Naive thymus-derived CD4-positive, alpha-beta T cell (primary cell): Measurements from ENCODE around the gene SIMC1. TPM values are rescaled to one million over a fixed set of nuclear protein-coding genes. Genes with fewer than 3 reads are reported as not detected.
"Not testable (repeated sequence)": the region's sequence is repeated elsewhere in the genome, so short reads cannot be mapped to it uniquely, and the experiment has no call there.

Source experiments
- ATAC-seq: fragments of 150-1000 bp; cut with Tn5 transposase; 2 replicates; pipeline ENCODE4 v1.10.0; 2021; ENCODE audit warnings: mild to moderate bottlenecking, moderate library complexity
- CTCF ChIA-PET: fragments of 350-600 bp; sonication (Branson Sonifier 250); formaldehyde crosslinking; loops from one replicate; lab custom pipeline; 2021; ENCODE audit warnings: antibody characterized with exemption; lab: Charles Lee
- POLR2A ChIA-PET: fragments of 350-600 bp; sonication (Branson Sonifier 250); formaldehyde crosslinking; loops from one replicate; lab custom pipeline; 2021; ENCODE audit warnings: antibody characterized with exemption, inconsistent platforms; lab: Charles Lee
- DNase-seq, 9 donors: peaks; one replicate each; pipeline versions ENCODE4 v3.0.0 to v3.0.0-alpha.2; 2020 to 2022; ENCODE audit warnings: mixed read lengths in 1 of 9
- H3K27ac ChIP-seq: one replicate; pipeline ENCODE4 v1.7.0; 2013; ENCODE audit warnings: mild to moderate bottlenecking, low read depth, low read length, moderate library complexity
- H3K27me3 ChIP-seq, 2 donors: one replicate each; pipeline ENCODE4 v1.7.0; 2013; ENCODE audit warnings: low read length in 2 of 2, mild to moderate bottlenecking in 2 of 2, moderate library complexity in 2 of 2; ENCODE audit not compliant: control insufficient read depth in 2 of 2, insufficient read depth in 2 of 2
- H3K36me3 ChIP-seq, 3 experiments: 1 replicate in 2 of 3; 2 replicates in 1 of 3; pipeline ENCODE4 v1.7.0; 2013; ENCODE audit warnings: low read length in 3 of 3, mild to moderate bottlenecking in 3 of 3, moderate library complexity in 1 of 3; ENCODE audit not compliant: insufficient read depth in 3 of 3, control insufficient read depth in 2 of 3
- H3K4me1 ChIP-seq, 2 donors: one replicate each; pipeline ENCODE4 v1.7.0; 2013; ENCODE audit warnings: low read length in 2 of 2, mild to moderate bottlenecking in 2 of 2, moderate library complexity in 1 of 2; ENCODE audit not compliant: control insufficient read depth in 2 of 2, insufficient read depth in 2 of 2
- H3K4me3 ChIP-seq: 2 replicates; pipeline ENCODE4 v1.7.0; 2013; ENCODE audit warnings: mild to moderate bottlenecking, low read length
- H3K9me3 ChIP-seq, 3 experiments: 1 replicate in 2 of 3; 2 replicates in 1 of 3; pipeline ENCODE4 v1.7.0; 2013; ENCODE audit warnings: low read length in 3 of 3; ENCODE audit not compliant: control insufficient read depth in 2 of 3
- H3K27ac Mint-ChIP-seq, 9 donors: one replicate each; pipeline ENCODE4 v1.8.0; 2020 to 2022; ENCODE audit warnings: mixed read lengths in 9 of 9, mild to moderate bottlenecking in 8 of 9, moderate library complexity in 5 of 9, inconsistent platforms in 2 of 9
- H3K27me3 Mint-ChIP-seq, 5 donors: one replicate each; pipeline ENCODE4 v1.8.0; 2021 to 2022; ENCODE audit warnings: mixed read lengths in 5 of 5, mild to moderate bottlenecking in 1 of 5
- H3K36me3 Mint-ChIP-seq, 5 donors: one replicate each; pipeline ENCODE4 v1.8.0; 2020 to 2022; ENCODE audit warnings: mixed read lengths in 5 of 5, mild to moderate bottlenecking in 3 of 5, inconsistent platforms in 1 of 5
- H3K4me1 Mint-ChIP-seq, 7 donors: one replicate each; pipeline ENCODE4 v1.8.0; 2020 to 2022; ENCODE audit warnings: mixed read lengths in 7 of 7, mild to moderate bottlenecking in 3 of 7, inconsistent platforms in 1 of 7
- H3K4me3 Mint-ChIP-seq, 10 donors: one replicate each; pipeline ENCODE4 v1.8.0; 2020 to 2022; ENCODE audit warnings: mild to moderate bottlenecking in 10 of 10, mixed read lengths in 10 of 10, moderate library complexity in 6 of 10, inconsistent platforms in 2 of 10
- H3K9me3 Mint-ChIP-seq, 11 donors: one replicate each; pipeline ENCODE4 v1.8.0; 2020 to 2022; ENCODE audit warnings: mixed read lengths in 11 of 11, mild to moderate bottlenecking in 4 of 11, inconsistent platforms in 1 of 11, moderate library complexity in 1 of 11
- intact Hi-C, 2 donors: fragments of 100-400 bp; cut with micrococcal nuclease; formaldehyde crosslinking; loops; one replicate each; pipeline ENCODE4 v1.15.1; 2023
- polyA plus RNA-seq, 2 donors: library from polyadenylated mRNA; unstranded; fragments of 300-500 nt; fragmentation: Illumina TruSeq; gene quantifications; one replicate each; pipeline ENCODE4 v1.2.3, GENCODE V29; 2021
- total RNA-seq, 6 experiments: library from RNA in 5 of 6; stranded (reverse) in 5 of 6; gene quantifications; 1 replicate in 5 of 6; 2 replicates in 1 of 6; pipeline ENCODE4 v1.2.3 and lab custom pipeline; 2021 to 2026

SIMC1 gene
- total and polyA plus RNA-seq, 7 experiments from 2014 or later = 7.9 to 32.1 (median 22.5) TPM

DNA sequence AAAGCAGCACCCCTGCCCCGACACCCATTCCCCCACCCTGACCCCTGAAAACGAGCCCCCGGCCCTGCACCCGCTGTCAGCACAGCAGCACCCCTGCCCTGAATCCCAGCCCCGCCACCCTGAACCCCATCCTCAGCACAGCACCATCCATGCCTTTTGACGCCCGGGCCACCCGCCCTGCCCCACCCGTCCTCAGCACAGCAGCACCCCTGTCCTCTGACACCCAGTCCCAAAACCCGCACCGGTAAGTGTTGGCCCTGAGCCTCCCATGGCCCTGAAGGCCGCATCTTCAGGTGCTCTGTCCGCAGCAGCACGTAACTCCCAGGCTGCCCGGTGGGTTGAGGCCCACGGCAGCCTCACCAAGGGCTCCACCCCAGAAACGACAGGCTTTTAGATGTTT lies 44.6 kb upstream of the SIMC1 start:
- DNase-seq, H3K36me3 ChIP-seq, H3K36me3 Mint-ChIP-seq, POLR2A ChIA-PET, CTCF ChIA-PET, H3K4me1 ChIP-seq, H3K27ac ChIP-seq, H3K27ac Mint-ChIP-seq, H3K9me3 ChIP-seq, H3K4me3 ChIP-seq, H3K27me3 ChIP-seq, intact Hi-C loops, H3K9me3 Mint-ChIP-seq, ATAC-seq: not testable (repeated sequence)
- Mint-ChIP-seq H3K4me1 (peaks cover 0 to 11% (median 5%) of the 10 kb centered on the region in 7 donors), H3K27me3 (peaks cover 0 to 21% (median 0%) of the 10 kb centered on the region in 5 donors), H3K4me3 (peak overlapping the region in 4 of 10 donors; percentile 29 to 83 (median 66))

DNA sequence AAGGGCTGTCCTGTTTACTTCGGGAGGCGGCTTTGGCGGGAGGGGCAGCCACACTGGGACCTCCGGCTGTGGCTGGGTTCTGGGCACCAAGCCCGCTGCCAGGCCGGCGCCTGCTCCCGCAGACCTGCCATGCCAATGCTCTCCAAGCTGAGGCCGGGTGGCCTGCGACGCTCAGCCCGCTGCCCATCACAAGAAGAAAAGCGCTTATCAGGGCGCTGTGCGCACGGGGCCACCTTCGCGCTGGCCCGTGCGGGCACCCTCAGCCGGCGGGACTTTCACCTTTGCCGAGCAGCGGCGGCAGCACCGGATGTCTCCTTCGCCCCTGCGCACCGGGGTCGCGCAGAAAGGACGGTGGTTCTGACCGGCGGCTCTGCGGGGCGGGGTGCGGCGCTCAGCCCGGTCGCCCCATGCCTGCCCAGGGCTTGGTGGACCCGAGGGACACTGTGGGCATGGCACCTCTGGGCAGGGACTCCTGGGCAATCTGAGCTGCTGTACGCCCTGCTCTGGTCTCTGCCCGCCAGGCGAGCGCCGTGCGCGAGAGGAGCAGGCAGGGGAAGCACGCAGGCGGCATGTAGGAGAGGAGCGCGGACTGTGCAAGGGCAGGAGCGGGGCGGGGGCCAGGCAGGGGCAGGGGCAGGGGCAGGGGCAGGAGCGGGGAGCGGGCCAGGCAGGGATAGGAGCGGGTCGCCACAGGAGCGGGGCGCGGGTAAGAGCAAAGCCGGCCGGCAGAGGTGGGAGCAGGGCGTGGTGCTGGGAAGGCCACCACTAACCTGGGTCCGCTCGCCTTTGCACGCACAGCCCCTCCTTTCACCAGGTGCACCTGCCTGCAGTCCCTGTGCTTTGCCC lies 43.8 kb upstream of the SIMC1 start:
- H3K9me3 ChIP-seq, intact Hi-C loops, H3K36me3 Mint-ChIP-seq, H3K4me1 ChIP-seq, DNase-seq, H3K9me3 Mint-ChIP-seq, H3K36me3 ChIP-seq, H3K27ac ChIP-seq, POLR2A ChIA-PET, H3K27me3 ChIP-seq, CTCF ChIA-PET, H3K4me3 ChIP-seq, H3K27ac Mint-ChIP-seq: not testable (repeated sequence)
- peaks cover 0 to 14% (median 5%) of the 10 kb centered on the region in 7 donors for H3K4me1 Mint-ChIP-seq
- H3K27me3 Mint-ChIP-seq = peaks cover 0 to 29% (median 0%) of the 10 kb centered on the region in 5 donors
- H3K4me3 Mint-ChIP-seq = peak overlapping the region in 6 of 10 donors; percentile 21 to 83 (median 57)
- peak; percentile 24 for ATAC-seq

DNA sequence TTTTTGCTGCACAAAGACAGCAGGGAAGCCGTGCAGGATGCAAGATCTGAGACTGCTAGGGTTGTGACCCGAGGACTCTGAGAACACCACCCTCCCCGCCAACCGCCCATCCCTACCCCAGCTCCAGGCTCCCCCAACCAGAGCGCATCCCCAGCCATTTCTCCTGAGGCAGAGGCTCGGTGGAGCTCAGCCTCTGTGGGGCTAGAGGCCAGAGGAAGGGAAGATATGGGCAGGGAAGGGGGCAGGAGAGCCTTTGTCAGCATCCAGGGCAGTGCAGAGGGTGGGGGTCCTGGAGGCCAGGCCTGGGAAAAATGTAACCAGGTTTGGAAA lies 43.2 kb upstream of the SIMC1 start:
- H3K4me3 Mint-ChIP-seq = peak overlapping the region in 6 of 10 donors; percentile 19 to 83 (median 32)
- H3K27me3 Mint-ChIP-seq = peaks cover 0 to 35% (median 5%) of the 10 kb centered on the region in 5 donors
- ATAC-seq, H3K4me3 ChIP-seq, intact Hi-C loops, DNase-seq, H3K27me3 ChIP-seq, H3K9me3 ChIP-seq, H3K27ac ChIP-seq, H3K4me1 ChIP-seq, H3K36me3 ChIP-seq, H3K9me3 Mint-ChIP-seq, H3K27ac Mint-ChIP-seq, CTCF ChIA-PET, H3K36me3 Mint-ChIP-seq, POLR2A ChIA-PET: not testable (repeated sequence)
- peaks cover 0 to 17% (median 5%) of the 10 kb centered on the region in 7 donors for H3K4me1 Mint-ChIP-seq

DNA sequence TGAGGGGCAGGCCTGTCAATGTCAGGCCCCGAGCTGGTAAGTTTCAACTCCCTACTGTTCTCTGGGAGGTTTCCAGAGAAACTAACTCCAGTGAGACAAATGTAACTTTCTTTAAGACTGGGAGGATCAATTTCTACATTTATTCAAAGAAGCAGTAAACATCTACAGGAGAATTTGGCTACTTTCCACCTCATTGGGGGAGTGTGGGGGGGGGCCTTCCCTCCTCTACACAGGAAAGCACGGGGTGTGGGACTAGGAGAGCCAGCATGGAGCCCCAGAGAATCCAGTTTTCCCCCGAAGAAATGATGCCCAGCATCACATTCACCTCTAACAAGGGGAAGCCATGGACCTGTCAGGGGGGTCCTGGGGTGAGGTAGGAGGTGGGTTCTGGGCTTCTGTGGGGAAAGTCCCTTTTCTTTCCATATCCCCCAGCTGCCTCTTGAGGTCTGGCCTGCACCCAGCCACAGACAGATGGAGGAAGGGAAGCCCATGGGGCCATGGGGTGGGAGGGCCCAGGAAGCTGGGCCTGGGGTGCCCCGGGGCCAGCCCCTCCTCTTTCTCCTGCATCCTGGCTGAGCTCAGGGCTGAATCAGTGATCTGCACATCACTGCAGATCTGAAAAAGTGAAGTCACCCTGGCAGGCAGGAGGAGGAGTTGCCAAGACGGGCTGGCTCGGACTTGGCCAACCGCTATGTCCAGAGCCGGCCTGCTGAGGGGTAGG lies 42.6 kb upstream of the SIMC1 start:
- H3K27ac ChIP-seq, H3K27ac Mint-ChIP-seq, DNase-seq, POLR2A ChIA-PET, H3K4me3 ChIP-seq, H3K9me3 ChIP-seq, H3K4me1 ChIP-seq, CTCF ChIA-PET, intact Hi-C loops, H3K36me3 Mint-ChIP-seq, H3K27me3 ChIP-seq, H3K9me3 Mint-ChIP-seq, H3K36me3 ChIP-seq: not testable (repeated sequence)
- Mint-ChIP-seq H3K4me3 (peak overlapping the region in 7 of 10 donors; percentile 5 to 83 (median 21)), H3K4me1 (peaks cover 0 to 19% (median 5%) of the 10 kb centered on the region in 7 donors), H3K27me3 (peaks cover 0 to 40% (median 8%) of the 10 kb centered on the region in 5 donors)
- peak; percentile 39 for ATAC-seq

DNA sequence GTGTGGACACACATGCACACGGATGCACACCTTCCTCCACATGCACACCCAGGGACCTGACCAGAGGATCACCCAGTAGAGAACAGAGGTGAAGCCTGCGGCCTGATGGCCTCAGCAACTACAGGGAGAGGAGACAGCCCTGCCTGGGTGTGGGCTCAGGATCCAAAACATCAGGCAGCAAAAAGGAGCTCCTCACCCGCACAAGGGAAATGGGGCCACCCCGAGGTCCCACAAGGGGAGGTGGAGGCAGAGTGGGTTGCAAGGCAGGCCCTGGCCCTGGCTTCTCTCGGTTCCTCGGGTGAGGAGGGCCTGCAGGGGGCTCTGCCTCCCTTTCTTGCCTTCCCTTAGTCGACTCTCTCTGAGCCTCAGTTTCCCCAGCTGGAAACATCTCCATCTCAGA lies 41.4 kb upstream of the SIMC1 start:
- POLR2A ChIA-PET, intact Hi-C loops, H3K4me1 ChIP-seq, CTCF ChIA-PET, H3K27ac ChIP-seq, H3K4me3 Mint-ChIP-seq, H3K9me3 ChIP-seq, H3K9me3 Mint-ChIP-seq, H3K27ac Mint-ChIP-seq, ATAC-seq, H3K36me3 Mint-ChIP-seq, H3K36me3 ChIP-seq, H3K4me3 ChIP-seq, H3K27me3 ChIP-seq, DNase-seq: not testable (repeated sequence)
- Mint-ChIP-seq H3K4me1 (peaks cover 0 to 19% (median 5%) of the 10 kb centered on the region in 7 donors), H3K27me3 (peaks cover 0 to 40% (median 8%) of the 10 kb centered on the region in 5 donors)

DNA sequence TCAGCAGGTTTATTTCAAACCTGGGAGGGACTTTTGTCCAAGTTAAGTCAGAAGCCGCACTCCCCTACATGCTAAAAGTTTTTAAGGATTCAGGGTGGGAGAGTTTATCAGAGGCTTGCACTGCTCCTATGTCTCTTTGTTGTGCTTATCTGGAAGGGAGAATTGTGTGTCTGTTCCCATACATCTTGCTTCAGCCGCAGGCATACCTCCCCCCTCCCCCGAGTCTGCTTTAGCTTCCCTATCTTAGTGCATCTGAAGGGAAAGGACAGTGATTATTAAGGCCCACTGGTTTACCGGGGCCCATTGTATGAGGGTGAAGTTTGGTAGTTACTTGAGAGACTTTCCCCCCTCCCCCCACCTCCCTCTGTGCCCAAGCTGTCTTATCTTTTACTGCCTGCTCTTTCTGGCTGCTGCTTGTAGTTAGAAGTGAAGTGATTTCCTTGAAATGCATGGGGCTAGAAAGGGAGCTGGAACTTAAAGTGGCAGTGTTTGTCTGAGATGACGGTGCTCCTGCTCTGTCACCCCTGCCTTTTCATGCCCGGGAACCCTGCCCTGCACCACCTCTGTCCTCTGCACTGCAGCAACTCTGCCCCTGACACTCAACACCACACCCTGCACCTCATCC lies 40.9 kb upstream of the SIMC1 start:
- H3K27ac ChIP-seq, intact Hi-C loops, H3K4me3 ChIP-seq, POLR2A ChIA-PET, H3K4me1 ChIP-seq, H3K27me3 ChIP-seq, H3K36me3 Mint-ChIP-seq, H3K27ac Mint-ChIP-seq, DNase-seq, CTCF ChIA-PET, H3K9me3 Mint-ChIP-seq, H3K9me3 ChIP-seq, H3K36me3 ChIP-seq, ATAC-seq: not testable (repeated sequence)
- Mint-ChIP-seq H3K27me3 (peaks cover 0 to 40% (median 8%) of the 10 kb centered on the region in 5 donors), H3K4me3 (peak overlapping the region in 3 of 10 donors; percentile 8 to 46 (median 14)), H3K4me1 (peaks cover 0 to 19% (median 5%) of the 10 kb centered on the region in 7 donors)
